Endodermal cell (in vitro differentiated cells): ENCODE data around the gene SNRPB. TPM values are rescaled to one million over a fixed set of nuclear protein-coding genes. Genes with fewer than 3 reads are reported as not detected.

ENCODE experiments used
- DNase-seq: peaks from one replicate; pipeline ENCODE4 v3.0.0-alpha.2; 2017
- H3K27ac ChIP-seq: 2 replicates; pipeline ENCODE4 v1.5.1; 2013; ENCODE audit warnings: mild to moderate bottlenecking, low read depth, low read length, moderate library complexity
- H3K27me3 ChIP-seq: 2 replicates; pipeline ENCODE4 v1.6.1; 2013; ENCODE audit warnings: mild to moderate bottlenecking, low read length, moderate library complexity; ENCODE audit not compliant: insufficient read depth, control insufficient read depth, poor library complexity, severe bottlenecking
- H3K36me3 ChIP-seq: 2 replicates; pipeline ENCODE4 v1.7.0; 2013; ENCODE audit warnings: mild to moderate bottlenecking, low read length, moderate library complexity; ENCODE audit not compliant: control insufficient read depth, insufficient read depth
- H3K4me1 ChIP-seq: one replicate; pipeline ENCODE4 v1.7.0; 2013; ENCODE audit warnings: low read length; ENCODE audit not compliant: control insufficient read depth, insufficient read depth
- H3K4me3 ChIP-seq: 2 replicates; pipeline ENCODE4 v1.5.1; 2013; ENCODE audit warnings: mild to moderate bottlenecking, low read length, moderate library complexity
- H3K9ac ChIP-seq: 2 replicates; pipeline ENCODE4 v1.6.1; 2013; ENCODE audit warnings: mild to moderate bottlenecking, low read length, moderate library complexity; ENCODE audit not compliant: poor library complexity, severe bottlenecking; ENCODE audit errors: extremely low read depth
- H3K9me3 ChIP-seq: 2 replicates; pipeline ENCODE4 v1.6.1; 2013; ENCODE audit warnings: mild to moderate bottlenecking, low read length, moderate library complexity; ENCODE audit not compliant: control insufficient read depth
- H3K27ac Mint-ChIP-seq: 2 replicates; pipeline ENCODE4 v1.8.0; 2020; ENCODE audit warnings: mixed read lengths
- H3K27me3 Mint-ChIP-seq: 2 replicates; pipeline ENCODE4 v1.8.0; 2021; ENCODE audit warnings: mild to moderate bottlenecking, mixed read lengths; ENCODE audit not compliant: insufficient read depth
- H3K36me3 Mint-ChIP-seq: 2 replicates; pipeline ENCODE4 v1.8.0; 2020; ENCODE audit warnings: low read depth, mixed read lengths
- H3K4me1 Mint-ChIP-seq: 2 replicates; pipeline ENCODE4 v1.8.0; 2020; ENCODE audit warnings: mixed read lengths
- H3K4me3 Mint-ChIP-seq: 2 replicates; pipeline ENCODE4 v1.8.0; 2020; ENCODE audit warnings: mild to moderate bottlenecking, moderate library complexity, mixed read lengths
- H3K9me3 Mint-ChIP-seq: 2 replicates; pipeline ENCODE4 v1.8.0; 2020; ENCODE audit warnings: mild to moderate bottlenecking, mixed read lengths
- CTCF ChIP-seq: fragments of 200-600 bp; sonication (generic); conservative IDR thresholded peaks from 2 replicates; pipeline ENCODE4 v1.5.0; 2021; ENCODE audit warnings: antibody characterized with exemption, mild to moderate bottlenecking
- WGBS, 2 experiments: methylation state at CpG; one replicate each; pipeline versions ENCODE4 v1.1.5 to v1.1.7; 2013; ENCODE audit warnings: missing lambda C conversion rate in 2 of 2, mixed read lengths in 1 of 2; ENCODE audit not compliant: insufficient coverage in 1 of 2, insufficient read length in 1 of 2; 5-methylcytosine and 5-hydroxymethylcytosine counted together
- total RNA-seq, 2 donors: library from RNA; stranded (reverse); fragmentation: NEBNext Ultra II Directional in 1 of 2; extraction: Animal tissue kit (Norgen Biotek cat#: 25700) in 1 of 2; gene quantifications; 2 replicates in 1 of 2; 3 replicates in 1 of 2; pipeline ENCODE4 v1.2.1, GENCODE V29; 2021

The SNRPB gene
- total RNA-seq, 2 donors from 2014 or later = 277 to 310 TPM

- no peak for TF ChIP-seq CTCF
- Histone ChIP-seq H3K27me3 (no peaks in the 10 kb centered on the region), H3K27ac (no peak overlapping the region), H3K9ac (no peak overlapping the region), H3K9me3 (peaks cover 11% of the 10 kb centered on the region), H3K36me3 (peaks cover 70% of the 10 kb centered on the region), H3K4me3 (no peak overlapping the region), H3K4me1 (no peaks in the 10 kb centered on the region)
- peaks cover 3% of the 10 kb centered on the region for H3K27me3 Mint-ChIP-seq
- peaks cover 6% of the 10 kb centered on the region for H3K9me3 Mint-ChIP-seq
- H3K27ac Mint-ChIP-seq = no peak overlapping the region
- H3K4me1 Mint-ChIP-seq = no peaks in the 10 kb centered on the region
- 92% methylated on average over 7 to 12 of the region's 12 CpGs for WGBS, 2 experiments
- peaks cover 54% of the 10 kb centered on the region for H3K36me3 Mint-ChIP-seq
- no peak overlapping the region for H3K4me3 Mint-ChIP-seq
- DNase-seq = no peak
These were observed 12.9 kb upstream of the SNRPB start for GRCh38 chr20:2483504-2483903.

- DNase-seq = no peak
- TF ChIP-seq CTCF = no peak
- Histone ChIP-seq H3K9me3 (peaks cover 17% of the 10 kb centered on the region), H3K27me3 (no peaks in the 10 kb centered on the region), H3K36me3 (peaks cover 51% of the 10 kb centered on the region), H3K4me1 (no peaks in the 10 kb centered on the region), H3K4me3 (no peak overlapping the region), H3K9ac (no peak overlapping the region), H3K27ac (no peak overlapping the region)
- WGBS, 2 experiments = 83 to 92% methylated on average over 1 to 2 of the region's 2 CpGs
- H3K4me3 Mint-ChIP-seq = no peak overlapping the region
- H3K27me3 Mint-ChIP-seq = peaks cover 3% of the 10 kb centered on the region
- H3K36me3 Mint-ChIP-seq = peaks cover 53% of the 10 kb centered on the region
- H3K9me3 Mint-ChIP-seq = peaks cover 6% of the 10 kb centered on the region
- H3K4me1 Mint-ChIP-seq = no peaks in the 10 kb centered on the region
- no peak overlapping the region for H3K27ac Mint-ChIP-seq
These were observed 9.8 kb upstream of the SNRPB start for GRCh38 chr20:2480381-2480780.

- Mint-ChIP-seq H3K4me1 (no peaks in the 10 kb centered on the region), H3K9me3 (peaks cover 6% of the 10 kb centered on the region), H3K27ac (no peak overlapping the region), H3K27me3 (peaks cover 11% of the 10 kb centered on the region), H3K4me3 (no peak overlapping the region), H3K36me3 (peaks cover 26% of the 10 kb centered on the region)
- DNase-seq = peak; percentile 61
- H3K4me3 ChIP-seq = no peak overlapping the region
- peak; percentile 57 for TF ChIP-seq CTCF
- H3K36me3 ChIP-seq = peaks cover 18% of the 10 kb centered on the region
- no peaks in the 10 kb centered on the region for H3K4me1 ChIP-seq
- WGBS, 2 experiments = 77 to 79% methylated on average over 3 to 5 of the region's 5 CpGs
- H3K9me3 ChIP-seq = peaks cover 17% of the 10 kb centered on the region
- no peak overlapping the region for H3K9ac ChIP-seq
- H3K27ac ChIP-seq = no peak overlapping the region
- H3K27me3 ChIP-seq = no peaks in the 10 kb centered on the region
These were observed 6.4 kb upstream of the SNRPB start for GRCh38 chr20:2476742-2477615.
